IMR-90 (cell line): Measurements from ENCODE around the gene CCDC60. TPM values are rescaled to one million over a fixed set of nuclear protein-coding genes. Genes with fewer than 3 reads are reported as not detected.

Source experiments
- ATAC-seq: fragments of 200-7000 bp; cut with Tn5 transposase; 2 replicates; pipeline ENCODE4 v1.9.1; 2020; ENCODE audit warnings: low read depth, mild to moderate bottlenecking, moderate library complexity
- BruUV-seq: library from RNA; stranded (reverse); fragments of 400-500 nt; replicated peaks from 2 replicates; lab custom pipeline; 2021; lab: Mats Ljungman, UMichigan
- CTCF ChIA-PET: fragments of 300-600 bp; formaldehyde crosslinking; extraction: SDS; loops from one replicate; lab custom pipeline; 2021; ENCODE audit warnings: antibody characterized with exemption; lab: Yijun Ruan, JAX
- POLR2A ChIA-PET: fragments of 300-600 bp; sonication (Branson Sonifier 250); formaldehyde crosslinking; loops from one replicate; lab custom pipeline; 2022; ENCODE audit warnings: antibody characterized with exemption; ENCODE audit not compliant: unreplicated experiment; lab: Charles Lee
- DNase-seq: peaks from one replicate; pipeline ENCODE4 v3.0.0; 2013
- H2AFZ ChIP-seq: replicated peaks from 2 replicates; pipeline ENCODE3; 2013; ENCODE audit warnings: low read length, mild to moderate bottlenecking; ENCODE audit not compliant: poor library complexity
- H2AK5ac ChIP-seq: 2 replicates; pipeline ENCODE4 v1.6.1; 2013; ENCODE audit warnings: low read depth, low read length, inconsistent platforms
- H2AK9ac ChIP-seq: replicated peaks from 2 replicates; pipeline ENCODE3; 2013; ENCODE audit warnings: mild to moderate bottlenecking, low read depth, low read length, moderate library complexity; ENCODE audit not compliant: poor library complexity
- H2BK120ac ChIP-seq: 2 replicates; pipeline ENCODE4 v1.6.1; 2013; ENCODE audit warnings: low read depth, low read length, inconsistent platforms
- H2BK15ac ChIP-seq: 3 replicates; pipeline ENCODE4 v1.6.1; 2013; ENCODE audit warnings: low read depth, low read length, inconsistent platforms
- H2BK20ac ChIP-seq: 2 replicates; pipeline ENCODE4 v1.6.1; 2013; ENCODE audit warnings: low read depth, mild to moderate bottlenecking, inconsistent platforms, low read length, moderate library complexity
- H2BK5ac ChIP-seq: 2 replicates; pipeline ENCODE4 v1.6.1; 2013; ENCODE audit warnings: mild to moderate bottlenecking, low read depth, low read length, inconsistent platforms; ENCODE audit not compliant: poor library complexity, severe bottlenecking
- H3K14ac ChIP-seq: replicated peaks from 2 replicates; pipeline ENCODE4 v1.6.1; 2013; ENCODE audit warnings: low read depth, low read length, inconsistent platforms
- H3K18ac ChIP-seq: 2 replicates; pipeline ENCODE4 v1.6.1; 2013; ENCODE audit warnings: low read depth, low read length, control low read depth
- H3K23ac ChIP-seq: 2 replicates; pipeline ENCODE4 v1.6.1; 2013; ENCODE audit warnings: low read depth, low read length, inconsistent platforms
- H3K27ac ChIP-seq: 2 replicates; pipeline ENCODE4 v1.5.1; 2013; ENCODE audit warnings: mild to moderate bottlenecking, control low read depth, low read length; ENCODE audit not compliant: insufficient read depth
- H3K27me3 ChIP-seq: 2 replicates; pipeline ENCODE4 v1.6.1; 2013; ENCODE audit warnings: low read length; ENCODE audit not compliant: control insufficient read depth, insufficient read depth
- H3K36me3 ChIP-seq: 2 replicates; pipeline ENCODE4 v1.6.1; 2013; ENCODE audit warnings: low read length, mixed read lengths; ENCODE audit not compliant: control insufficient read depth, insufficient read depth
- H3K4ac ChIP-seq: 2 replicates; pipeline ENCODE4 v1.6.1; 2013; ENCODE audit warnings: low read depth, low read length, inconsistent platforms
- H3K4me1 ChIP-seq: 2 replicates; pipeline ENCODE4 v1.6.1; 2013; ENCODE audit warnings: low read length, mixed read lengths; ENCODE audit not compliant: control insufficient read depth, insufficient read depth
- H3K4me2 ChIP-seq: 2 replicates; pipeline ENCODE4 v1.6.1; 2013; ENCODE audit warnings: low read depth, mild to moderate bottlenecking, control low read depth, low read length, moderate library complexity
- H3K4me3 ChIP-seq: 2 replicates; pipeline ENCODE4 v1.5.1; 2013; ENCODE audit warnings: low read depth, mild to moderate bottlenecking, control low read depth, low read length, moderate library complexity; ENCODE audit not compliant: insufficient read depth
- H3K56ac ChIP-seq: 2 replicates; pipeline ENCODE4 v1.6.1; 2013; ENCODE audit warnings: low read length, inconsistent platforms; ENCODE audit not compliant: insufficient read depth; ENCODE audit errors: extremely low read depth
- H3K79me1 ChIP-seq, 2 experiments: 2 replicates each; pipeline ENCODE4 v1.6.1; 2013; ENCODE audit warnings: low read length in 2 of 2, inconsistent platforms in 1 of 2, low read depth in 1 of 2
- H3K9ac ChIP-seq: 2 replicates; pipeline ENCODE4 v1.6.1; 2013; ENCODE audit warnings: low read depth, low read length, control low read depth
- H3K9me1 ChIP-seq: 2 replicates; pipeline ENCODE4 v1.6.1; 2013; ENCODE audit warnings: low read length, inconsistent platforms; ENCODE audit not compliant: insufficient read depth
- H3K9me3 ChIP-seq: 2 replicates; pipeline ENCODE4 v1.6.1; 2013; ENCODE audit warnings: low read length; ENCODE audit not compliant: control insufficient read depth, insufficient read depth
- H4K20me1 ChIP-seq: 2 replicates; pipeline ENCODE4 v1.6.1; 2013; ENCODE audit warnings: low read length, inconsistent platforms; ENCODE audit not compliant: insufficient read depth
- H4K5ac ChIP-seq: 2 replicates; pipeline ENCODE4 v1.6.1; 2013; ENCODE audit warnings: mild to moderate bottlenecking, low read depth, low read length, control low read depth
- H4K8ac ChIP-seq, 2 experiments: 2 replicates each; pipeline ENCODE4 v1.6.1; 2013; ENCODE audit warnings: low read depth in 2 of 2, low read length in 2 of 2, control low read depth in 1 of 2, inconsistent platforms in 1 of 2
- H4K91ac ChIP-seq: 2 replicates; pipeline ENCODE4 v1.6.1; 2013; ENCODE audit warnings: low read depth, low read length, inconsistent platforms; ENCODE audit not compliant: insufficient read depth
- BHLHE40 ChIP-seq: fragments of 150-350 bp; IDR thresholded peaks from 2 replicates; pipeline ENCODE4 v1.6.1; 2016; ENCODE audit warnings: mild to moderate bottlenecking, low read depth, low read length
- CEBPB ChIP-seq: IDR thresholded peaks from 2 replicates; pipeline ENCODE4 v1.6.1; 2012; ENCODE audit warnings: low read depth, low read length, improper control_type of control experiment
- CHD1 ChIP-seq: IDR thresholded peaks from 2 replicates; pipeline ENCODE4 v1.6.1; 2012; ENCODE audit warnings: low read depth, low read length, improper control_type of control experiment
- ELK1 ChIP-seq: fragments of 150-350 bp; IDR thresholded peaks from 2 replicates; pipeline ENCODE4 v1.6.1; 2016; ENCODE audit warnings: low read depth, mild to moderate bottlenecking, low read length, moderate library complexity, borderline replicate concordance
- FOS ChIP-seq: fragments of 150-350 bp; IDR thresholded peaks from 2 replicates; pipeline ENCODE4 v1.6.1; 2016; ENCODE audit warnings: low read depth, low read length
- MAFK ChIP-seq: IDR thresholded peaks from 2 replicates; pipeline ENCODE4 v1.6.1; 2012; ENCODE audit warnings: low read depth, low read length, improper control_type of control experiment
- MAZ ChIP-seq: IDR thresholded peaks from 2 replicates; pipeline ENCODE4 v1.6.1; 2012; ENCODE audit warnings: low read depth, mild to moderate bottlenecking, low read length, improper control_type of control experiment, moderate library complexity, borderline replicate concordance
- MXI1 ChIP-seq: IDR thresholded peaks from 2 replicates; pipeline ENCODE4 v1.6.1; 2012; ENCODE audit warnings: low read depth, mild to moderate bottlenecking, low read length, moderate library complexity, borderline replicate concordance
- NFE2L2 ChIP-seq: fragments of 150-350 bp; IDR thresholded peaks from 2 replicates; pipeline ENCODE4 v1.6.1; 2016; ENCODE audit warnings: low read depth, mild to moderate bottlenecking, low read length
- POLR2A ChIP-seq: IDR thresholded peaks from 2 replicates; pipeline ENCODE4 v1.6.1; 2012; ENCODE audit warnings: mild to moderate bottlenecking, low read depth, low read length
- RAD21 ChIP-seq: IDR thresholded peaks from 2 replicates; pipeline ENCODE4 v1.6.1; 2012; ENCODE audit warnings: low read length, improper control_type of control experiment
- RCOR1 ChIP-seq: IDR thresholded peaks from 2 replicates; pipeline ENCODE4 v1.6.1; 2012; ENCODE audit warnings: mild to moderate bottlenecking, low read length, improper control_type of control experiment; ENCODE audit not compliant: insufficient replicate concordance
- RFX5 ChIP-seq: IDR thresholded peaks from 2 replicates; pipeline ENCODE4 v1.8.0; 2012; ENCODE audit warnings: low read depth, mild to moderate bottlenecking, low read length, moderate library complexity
- SMC3 ChIP-seq: fragments of 150-350 bp; IDR thresholded peaks from 2 replicates; pipeline ENCODE4 v1.6.1; 2016; ENCODE audit warnings: low read depth, mild to moderate bottlenecking, antibody characterized with exemption, low read length, moderate library complexity
- WGBS, 2 experiments: methylation state at CpG; one replicate each; pipeline versions ENCODE4 v1.1.5 to v1.1.7; 2013; ENCODE audit warnings: missing lambda C conversion rate in 2 of 2; ENCODE audit not compliant: insufficient read length in 1 of 2; ENCODE audit errors: extremely low coverage in 2 of 2; 5-methylcytosine and 5-hydroxymethylcytosine counted together
- dilution Hi-C: fragments of 300-500 bp; cut with HindIII; formaldehyde crosslinking; loops from one replicate; pipeline ENCODE4 v1.14.3; 2018; ENCODE audit warnings: low sequenced_read_pairs; ENCODE audit not compliant: unreplicated experiment
- in situ Hi-C: fragments of 300-500 bp; cut with MboI; formaldehyde crosslinking; loops from 3 replicates; pipeline ENCODE4 v1.14.3; 2019; ENCODE audit warnings: low sequenced_read_pairs, inconsistent platforms, mixed read lengths
- intact Hi-C: fragments of 100-400 bp; cut with micrococcal nuclease; formaldehyde crosslinking; loops from 2 replicates; pipeline ENCODE4 v1.10.0; 2022
- polyA plus RNA-seq, 3 experiments: library from polyadenylated mRNA; depleted of rRNA; stranded (reverse); fragments of >200 nt; gene quantifications; 2 replicates each; pipeline ENCODE4 v1.2.3, GENCODE V29; 2012; ENCODE audit warnings: low replicate concordance in 1 of 3
- total RNA-seq: library from RNA; depleted of rRNA; stranded (reverse); fragments of >200 nt; gene quantifications from 2 replicates; pipeline ENCODE4 v1.2.3, GENCODE V29; 2012
- TF ChIP-seq, protein P1 (sequence below): conservative IDR thresholded peaks from 2 replicates; pipeline ENCODE4 v1.5.1; 2012; ENCODE audit warnings: mild to moderate bottlenecking, low read depth, low read length, improper control_type of control experiment
- TF ChIP-seq, protein P2 (sequence below): fragments of 150-350 bp; IDR thresholded peaks from 2 replicates; pipeline ENCODE4 v1.6.1; 2017; ENCODE audit warnings: mild to moderate bottlenecking, antibody characterized with exemption, low read length, low read depth

CCDC60 gene
- total and polyA plus RNA-seq, 2 of the 4 experiments (the other 2 are of a cell fraction): not detected

- Histone ChIP-seq H4K8ac (no peak overlapping the region), H3K18ac (no peak overlapping the region), H2AK9ac (no peak overlapping the region), H3K23ac (no peak overlapping the region), H2BK15ac (no peak overlapping the region), H3K27ac (no peak overlapping the region), H3K4me3 (no peak overlapping the region), H2AK5ac (no peak overlapping the region), H3K14ac (no peak overlapping the region), H3K9me3 (peaks cover 5% of the 10 kb centered on the region; the same call in 1 of the 2 replicates), H2AFZ (no peak overlapping the region), H3K36me3 (no peaks in the 10 kb centered on the region), H4K20me1 (no peaks in the 10 kb centered on the region), H3K27me3 (no peaks in the 10 kb centered on the region), H3K4me2 (no peak overlapping the region), H3K4ac (no peak overlapping the region), H2BK20ac (no peak overlapping the region), H2BK120ac (no peak overlapping the region), H4K91ac (no peak overlapping the region), H3K9ac (no peak overlapping the region), H2BK5ac (no peak overlapping the region), H3K4me1 (no peaks in the 10 kb centered on the region), H3K79me1 (no peaks in the 10 kb centered on the region), H3K56ac (no peak overlapping the region), H3K9me1 (no peaks in the 10 kb centered on the region), H4K5ac (no peak overlapping the region)
- intact Hi-C loops: no loop called here
- TF ChIP-seq RFX5: no peak
- no peak for TF ChIP-seq FOS
- no peak for TF ChIP-seq MXI1
- no peak for TF ChIP-seq CEBPB
- no peak for TF ChIP-seq MAFK
- no peak for TF ChIP-seq MAZ
- TF ChIP-seq RCOR1: no peak
- TF ChIP-seq POLR2A: no peak
- TF ChIP-seq, protein P1, sequence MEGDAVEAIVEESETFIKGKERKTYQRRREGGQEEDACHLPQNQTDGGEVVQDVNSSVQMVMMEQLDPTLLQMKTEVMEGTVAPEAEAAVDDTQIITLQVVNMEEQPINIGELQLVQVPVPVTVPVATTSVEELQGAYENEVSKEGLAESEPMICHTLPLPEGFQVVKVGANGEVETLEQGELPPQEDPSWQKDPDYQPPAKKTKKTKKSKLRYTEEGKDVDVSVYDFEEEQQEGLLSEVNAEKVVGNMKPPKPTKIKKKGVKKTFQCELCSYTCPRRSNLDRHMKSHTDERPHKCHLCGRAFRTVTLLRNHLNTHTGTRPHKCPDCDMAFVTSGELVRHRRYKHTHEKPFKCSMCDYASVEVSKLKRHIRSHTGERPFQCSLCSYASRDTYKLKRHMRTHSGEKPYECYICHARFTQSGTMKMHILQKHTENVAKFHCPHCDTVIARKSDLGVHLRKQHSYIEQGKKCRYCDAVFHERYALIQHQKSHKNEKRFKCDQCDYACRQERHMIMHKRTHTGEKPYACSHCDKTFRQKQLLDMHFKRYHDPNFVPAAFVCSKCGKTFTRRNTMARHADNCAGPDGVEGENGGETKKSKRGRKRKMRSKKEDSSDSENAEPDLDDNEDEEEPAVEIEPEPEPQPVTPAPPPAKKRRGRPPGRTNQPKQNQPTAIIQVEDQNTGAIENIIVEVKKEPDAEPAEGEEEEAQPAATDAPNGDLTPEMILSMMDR: no peak
- TF ChIP-seq BHLHE40: no peak
- no peak for TF ChIP-seq NFE2L2
- no peak for TF ChIP-seq RAD21
- no peak for TF ChIP-seq CHD1
- no peak for TF ChIP-seq SMC3
- TF ChIP-seq, protein P2, sequence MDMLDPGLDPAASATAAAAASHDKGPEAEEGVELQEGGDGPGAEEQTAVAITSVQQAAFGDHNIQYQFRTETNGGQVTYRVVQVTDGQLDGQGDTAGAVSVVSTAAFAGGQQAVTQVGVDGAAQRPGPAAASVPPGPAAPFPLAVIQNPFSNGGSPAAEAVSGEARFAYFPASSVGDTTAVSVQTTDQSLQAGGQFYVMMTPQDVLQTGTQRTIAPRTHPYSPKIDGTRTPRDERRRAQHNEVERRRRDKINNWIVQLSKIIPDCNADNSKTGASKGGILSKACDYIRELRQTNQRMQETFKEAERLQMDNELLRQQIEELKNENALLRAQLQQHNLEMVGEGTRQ: no peak
- TF ChIP-seq ELK1: no peak
- CTCF ChIA-PET: no interaction called here
- dilution Hi-C loops: no loop called here
- DNase-seq (no peak), ATAC-seq (no peak)
- WGBS, 2 experiments: no CpG with 5 or more reads among the region's 1 CpG
- no TSS peak for BruUV-seq
- in situ Hi-C loops: no loop called here
- POLR2A ChIA-PET: no interaction called here
These were observed 193.7 kb downstream of the CCDC60 start for GRCh38 chr12:119528241-119528640.
